Gastrocnemius medialis (tissue), 4 donors: ENCODE measurements around the gene GPHN. TPM values are rescaled to one million over a fixed set of nuclear protein-coding genes. Genes with fewer than 3 reads are reported as not detected.

ENCODE experiments used
- ATAC-seq, 2 donors: fragments of 150-250 bp; one replicate each; pipeline ENCODE4 v1.9.1; 2016
- DNase-seq, 2 donors: peaks; one replicate each; pipeline ENCODE4 v3.0.0-alpha.2; 2019
- H3K27ac ChIP-seq, 4 donors: fragments of 200-600 bp; sonication (generic); 1 replicate in 1 of 4; 2 replicates in 3 of 4; pipeline ENCODE4 v1.5.1; 2016 to 2018; ENCODE audit warnings: mild to moderate bottlenecking in 2 of 4, moderate library complexity in 1 of 4
- H3K27me3 ChIP-seq, 3 donors: fragments of 200-600 bp; sonication (generic) in 2 of 3; 1 replicate in 1 of 3; 2 replicates in 2 of 3; pipeline versions ENCODE4 v1.5.1 to v1.6.0; 2016 to 2019; ENCODE audit warnings: mild to moderate bottlenecking in 1 of 3, moderate library complexity in 1 of 3
- H3K36me3 ChIP-seq, 2 donors: fragments of 200-600 bp; sonication (generic) in 1 of 2; one replicate each; pipeline ENCODE4 v1.5.1; 2017 to 2018
- H3K4me1 ChIP-seq, 2 donors: fragments of 200-600 bp; sonication (generic) in 1 of 2; one replicate each; pipeline ENCODE4 v1.5.1; 2016 to 2017; ENCODE audit warnings: mild to moderate bottlenecking in 2 of 2
- H3K4me3 ChIP-seq, 4 donors: fragments of 200-600 bp; sonication (generic) in 3 of 4; 1 replicate in 1 of 4; 2 replicates in 3 of 4; pipeline ENCODE4 v1.5.1; 2016 to 2019; ENCODE audit warnings: mild to moderate bottlenecking in 2 of 4
- H3K9me3 ChIP-seq, 3 donors: fragments of 200-600 bp; sonication (generic) in 2 of 3; 1 replicate in 1 of 3; 2 replicates in 2 of 3; pipeline ENCODE4 v1.5.1; 2016 to 2019
- POLR2A ChIP-seq, 2 donors: fragments of 450-650 bp; IDR thresholded peaks; one replicate each; pipeline ENCODE4 v1.6.1; 2017; ENCODE audit warnings: antibody characterized with exemption in 2 of 2, mild to moderate bottlenecking in 2 of 2, moderate library complexity in 2 of 2
- in situ Hi-C, 4 donors: fragments of 200-750 bp; cut with MboI; loops; one replicate each; pipeline versions ENCODE4 v1.15.0 to v1.8.0; 2017; ENCODE audit warnings: low sequenced_read_pairs in 4 of 4
- intact Hi-C: fragments of 100-400 bp; cut with DNase I; formaldehyde crosslinking; loops from one replicate; pipeline ENCODE4 v1.15.1; 2023; ENCODE audit warnings: low total_unique reads
- total RNA-seq, 4 donors: library from RNA; depleted of rRNA; stranded (reverse); fragments of >200 nt; gene quantifications; one replicate each; pipeline versions ENCODE4 v1.1.0 to v1.2.3, GENCODE V29; 2016
- TF ChIP-seq, protein P1 (sequence below), 5 experiments: fragments of 450-650 bp in 3 of 5; fragments of 200-600 bp in 2 of 5; sonication (generic) in 2 of 5; IDR thresholded peaks in 4 of 5; conservative IDR thresholded peaks in 1 of 5; 1 replicate in 4 of 5; 2 replicates in 1 of 5; pipeline ENCODE4 v1.5.1; 2016 to 2019; ENCODE audit warnings: antibody characterized with exemption in 5 of 5, mild to moderate bottlenecking in 3 of 5, moderate library complexity in 3 of 5

Gene GPHN
- total RNA-seq, 4 donors from 2014 or later, result 10.3 to 33.3 (median 23.5) TPM

DNA sequence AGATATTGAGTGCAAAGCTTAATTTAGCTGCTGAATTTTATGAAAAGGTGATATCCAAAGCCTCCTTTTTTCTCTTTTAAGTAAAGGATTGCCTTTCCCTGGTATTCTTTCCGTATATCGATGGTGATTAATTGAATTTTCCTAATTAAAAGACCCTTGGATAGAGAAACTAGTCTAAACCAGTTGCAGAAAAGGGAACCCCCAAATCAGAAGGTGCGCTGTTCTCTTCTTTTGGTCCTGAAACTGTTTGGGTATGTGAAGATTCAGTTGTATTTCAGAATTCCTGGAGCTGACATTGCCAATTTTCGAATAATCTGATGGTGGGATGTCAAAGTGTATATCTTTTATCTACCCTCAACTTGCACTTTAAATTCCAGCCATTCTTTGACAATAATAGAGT, 1.9 kb downstream of the GPHN start:
- no peak for ATAC-seq
- H3K27me3 ChIP-seq, result no peaks in the 10 kb centered on the region
- peak overlapping the region; percentile 87 to 96 (median 92) for H3K4me3 ChIP-seq
- H3K4me1 ChIP-seq, result peaks cover 60% of the 10 kb centered on the region in 2 donors
- in situ Hi-C loops (no loop called here), intact Hi-C loops (loop anchor here (5.0 to 10.0 kb wide), 5 partner anchors 113 to 1098 kb away; partner anchors contain the start of genes ATP6V1D and FUT8)
- DNase-seq, result no peak
- H3K9me3 ChIP-seq, result no peaks in the 10 kb centered on the region
- H3K27ac ChIP-seq, result peak overlapping the region; percentile 95 to 100 (median 96)
- TF ChIP-seq POLR2A (IDR thresholded peaks at IDR 0.05), result no peak
- TF ChIP-seq, protein P1, sequence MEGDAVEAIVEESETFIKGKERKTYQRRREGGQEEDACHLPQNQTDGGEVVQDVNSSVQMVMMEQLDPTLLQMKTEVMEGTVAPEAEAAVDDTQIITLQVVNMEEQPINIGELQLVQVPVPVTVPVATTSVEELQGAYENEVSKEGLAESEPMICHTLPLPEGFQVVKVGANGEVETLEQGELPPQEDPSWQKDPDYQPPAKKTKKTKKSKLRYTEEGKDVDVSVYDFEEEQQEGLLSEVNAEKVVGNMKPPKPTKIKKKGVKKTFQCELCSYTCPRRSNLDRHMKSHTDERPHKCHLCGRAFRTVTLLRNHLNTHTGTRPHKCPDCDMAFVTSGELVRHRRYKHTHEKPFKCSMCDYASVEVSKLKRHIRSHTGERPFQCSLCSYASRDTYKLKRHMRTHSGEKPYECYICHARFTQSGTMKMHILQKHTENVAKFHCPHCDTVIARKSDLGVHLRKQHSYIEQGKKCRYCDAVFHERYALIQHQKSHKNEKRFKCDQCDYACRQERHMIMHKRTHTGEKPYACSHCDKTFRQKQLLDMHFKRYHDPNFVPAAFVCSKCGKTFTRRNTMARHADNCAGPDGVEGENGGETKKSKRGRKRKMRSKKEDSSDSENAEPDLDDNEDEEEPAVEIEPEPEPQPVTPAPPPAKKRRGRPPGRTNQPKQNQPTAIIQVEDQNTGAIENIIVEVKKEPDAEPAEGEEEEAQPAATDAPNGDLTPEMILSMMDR (IDR thresholded peaks at IDR 0.05 in 4 of 5, conservative IDR thresholded peaks at IDR 0.05 in 1 of 5), result no peak
- H3K36me3 ChIP-seq, result no peaks in the 10 kb centered on the region

DNA sequence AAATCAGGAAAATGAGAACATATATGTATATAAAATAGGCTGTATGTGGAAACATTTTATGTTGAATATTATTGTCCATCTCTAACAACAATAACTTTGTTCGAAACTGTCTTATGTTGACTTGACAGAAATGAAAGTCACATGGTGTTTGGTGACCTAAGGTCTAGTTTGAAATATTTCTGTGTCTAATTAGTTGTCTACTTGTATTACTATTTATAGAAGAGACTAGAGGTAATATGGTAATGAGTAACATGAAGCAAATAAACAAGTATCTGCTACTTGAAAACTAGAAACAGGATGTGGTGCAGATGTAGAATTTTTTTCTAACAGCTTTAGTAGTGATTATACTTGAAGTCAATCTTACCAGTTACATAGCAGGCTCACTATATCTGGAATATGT, 3.9 kb downstream of the GPHN start:
- Histone ChIP-seq H3K9me3 (no peaks in the 10 kb centered on the region), H3K4me1 (peaks cover 63 to 66% of the 10 kb centered on the region in 2 donors), H3K36me3 (no peaks in the 10 kb centered on the region), H3K27me3 (no peaks in the 10 kb centered on the region), H3K27ac (peak overlapping the region; percentile 9 to 39 (median 22)), H3K4me3 (no peak overlapping the region)
- DNase-seq (no peak), ATAC-seq (no peak)
- TF ChIP-seq POLR2A (IDR thresholded peaks at IDR 0.05), result no peak
- TF ChIP-seq, protein P1 (IDR thresholded peaks at IDR 0.05 in 4 of 5, conservative IDR thresholded peaks at IDR 0.05 in 1 of 5), result no peak
- intact Hi-C loops, result no loop called here
- in situ Hi-C loops, result no loop called here

DNA sequence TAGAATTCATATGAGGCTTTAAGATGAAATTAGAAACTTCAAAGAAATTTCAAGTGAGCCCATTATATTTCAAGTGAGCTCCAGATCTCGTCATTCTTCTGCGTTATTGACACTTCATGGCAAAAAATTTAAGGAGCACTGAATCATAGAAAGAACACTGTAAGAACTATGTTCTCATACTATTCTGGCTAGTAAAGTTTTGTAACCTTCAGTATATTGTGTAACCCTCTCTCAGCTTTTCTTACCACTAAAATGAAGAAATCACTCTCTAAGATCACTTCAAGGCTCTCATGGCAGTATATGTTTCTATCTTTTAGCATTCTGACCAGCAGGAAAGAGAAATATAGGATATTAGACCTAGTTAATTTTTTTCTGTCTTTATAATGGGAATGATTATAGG, 6.3 kb downstream of the GPHN start:
- H3K9me3 ChIP-seq, result no peaks in the 10 kb centered on the region
- intact Hi-C loops, result no loop called here
- TF ChIP-seq, protein P1 (IDR thresholded peaks at IDR 0.05 in 4 of 5, conservative IDR thresholded peaks at IDR 0.05 in 1 of 5), result no peak
- no peak for TF ChIP-seq POLR2A (IDR thresholded peaks at IDR 0.05)
- in situ Hi-C loops, result no loop called here
- H3K4me1 ChIP-seq, result peaks cover 61% of the 10 kb centered on the region in 2 donors
- H3K4me3 ChIP-seq, result no peak overlapping the region
- no peak overlapping the region for H3K27ac ChIP-seq
- DNase-seq, result no peak
- H3K27me3 ChIP-seq, result no peaks in the 10 kb centered on the region
- H3K36me3 ChIP-seq, result no peaks in the 10 kb centered on the region
- peak; percentile 89 to 97 for ATAC-seq

DNA sequence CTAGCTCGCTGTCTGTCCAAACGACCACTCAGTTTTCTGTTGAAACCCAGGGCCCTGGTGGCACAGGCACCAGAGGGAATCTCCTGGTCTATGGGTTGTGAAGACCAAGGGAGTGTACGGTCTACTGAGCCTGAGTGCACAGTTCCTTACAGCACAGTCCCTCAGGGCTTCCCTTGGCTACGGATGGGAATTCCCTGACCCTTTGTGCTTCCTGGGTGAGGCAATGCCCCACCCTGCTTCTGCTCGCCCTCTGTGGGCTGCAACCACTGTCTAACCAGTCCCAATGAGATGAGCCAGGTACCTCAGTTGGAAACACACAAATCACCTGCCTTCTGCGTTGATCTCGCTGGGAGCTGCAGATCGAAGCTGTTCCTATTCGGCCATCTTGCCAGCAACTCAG, 22.6 kb downstream of the GPHN start:
- no peaks in the 10 kb centered on the region for H3K27me3 ChIP-seq
- intact Hi-C loops, result no loop called here
- H3K4me3 ChIP-seq, result no peak overlapping the region
- ATAC-seq (no peak), DNase-seq (no peak)
- H3K4me1 ChIP-seq, result no peaks in the 10 kb centered on the region
- in situ Hi-C loops, result no loop called here
- H3K36me3 ChIP-seq, result no peaks in the 10 kb centered on the region
- no peak overlapping the region for H3K27ac ChIP-seq
- no peaks in the 10 kb centered on the region for H3K9me3 ChIP-seq
- TF ChIP-seq, protein P1 (IDR thresholded peaks at IDR 0.05 in 4 of 5, conservative IDR thresholded peaks at IDR 0.05 in 1 of 5), result no peak
- no peak for TF ChIP-seq POLR2A (IDR thresholded peaks at IDR 0.05)

DNA sequence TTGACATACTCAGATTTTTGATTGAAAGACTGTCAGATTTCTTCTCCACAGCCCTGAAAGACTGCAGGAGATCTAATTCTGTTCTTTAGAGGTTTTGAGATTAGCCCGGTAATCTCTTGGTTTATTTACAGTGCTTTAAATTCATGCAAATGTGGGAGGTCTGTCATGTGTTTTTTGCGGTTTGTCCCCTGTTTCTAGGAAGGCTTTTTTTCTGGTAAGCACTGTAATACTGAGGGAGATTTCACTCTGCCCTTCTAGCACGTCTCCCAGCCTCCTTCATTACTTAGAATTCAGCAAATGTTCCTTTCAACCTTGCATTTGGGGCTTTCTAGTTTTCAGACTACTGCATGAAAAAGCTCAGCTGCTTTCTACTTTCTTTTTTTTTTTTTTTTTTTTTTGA, 31.1 kb downstream of the GPHN start:
- Histone ChIP-seq H3K27me3 (no peaks in the 10 kb centered on the region), H3K4me3 (no peak overlapping the region), H3K27ac (no peak overlapping the region), H3K9me3 (no peaks in the 10 kb centered on the region), H3K36me3 (no peaks in the 10 kb centered on the region), H3K4me1 (peaks cover 20 to 22% of the 10 kb centered on the region in 2 donors)
- intact Hi-C loops (no loop called here), in situ Hi-C loops (no loop called here)
- DNase-seq, result no peak
- no peak for ATAC-seq
- TF ChIP-seq, protein P1 (IDR thresholded peaks at IDR 0.05 in 4 of 5, conservative IDR thresholded peaks at IDR 0.05 in 1 of 5), result no peak
- no peak for TF ChIP-seq POLR2A (IDR thresholded peaks at IDR 0.05)
